GM10266 (cell line): ENCODE results near the gene SNRPA1.

Source experiments
- DNase-seq: peaks from one replicate; pipeline ENCODE4 v3.0.0; 2012; ENCODE audit errors: extremely low spot score
- TF ChIP-seq, protein P1 (sequence below): IDR thresholded peaks from 2 replicates; pipeline ENCODE4 v1.5.1; 2012; ENCODE audit warnings: mild to moderate bottlenecking, low read depth; ENCODE audit not compliant: control insufficient read depth, insufficient read depth; ENCODE audit errors: missing control alignments

The SNRPA1 gene

DNA sequence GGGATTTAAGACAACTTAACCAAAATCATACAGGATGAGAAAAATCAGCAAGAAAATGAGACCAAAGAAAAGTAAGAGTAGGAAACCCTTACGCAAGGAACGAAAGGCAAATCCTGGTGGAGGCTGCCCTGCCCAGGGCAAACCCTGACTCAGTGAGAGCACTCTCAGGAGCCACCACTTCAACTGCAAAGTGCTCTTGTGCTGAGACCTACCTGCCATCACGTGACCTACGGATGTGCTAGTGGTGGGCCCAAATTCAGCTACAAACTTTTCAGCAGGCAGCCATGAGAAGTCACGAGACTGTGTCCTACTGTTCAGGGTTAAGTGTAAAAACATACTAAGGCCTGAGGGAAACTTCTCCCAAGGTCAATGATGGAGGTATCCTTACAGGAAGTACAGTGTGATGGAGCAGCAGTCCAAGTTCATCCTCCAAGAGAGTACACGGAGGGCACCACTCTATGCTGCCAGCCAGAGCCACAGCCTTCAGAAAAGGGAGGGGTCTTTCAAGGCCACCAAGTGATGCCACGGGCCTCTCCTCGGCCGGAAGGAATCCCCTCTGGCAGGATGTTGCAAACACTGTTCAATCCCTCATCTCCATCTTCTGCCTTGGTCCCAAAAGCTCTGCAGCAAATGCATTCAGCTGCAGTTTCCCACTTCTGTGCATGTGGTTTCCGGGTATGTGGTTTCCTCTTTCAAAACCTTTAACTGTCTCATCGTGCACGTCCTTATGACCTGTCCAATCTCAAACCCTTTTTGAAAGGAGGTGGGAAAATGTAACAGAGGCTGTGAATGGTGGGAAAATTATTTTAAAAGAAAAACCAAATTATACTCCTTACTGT, 52.7 kb downstream of the SNRPA1 start:
- DNase-seq, result peak; percentile 74
- TF ChIP-seq, protein P1, sequence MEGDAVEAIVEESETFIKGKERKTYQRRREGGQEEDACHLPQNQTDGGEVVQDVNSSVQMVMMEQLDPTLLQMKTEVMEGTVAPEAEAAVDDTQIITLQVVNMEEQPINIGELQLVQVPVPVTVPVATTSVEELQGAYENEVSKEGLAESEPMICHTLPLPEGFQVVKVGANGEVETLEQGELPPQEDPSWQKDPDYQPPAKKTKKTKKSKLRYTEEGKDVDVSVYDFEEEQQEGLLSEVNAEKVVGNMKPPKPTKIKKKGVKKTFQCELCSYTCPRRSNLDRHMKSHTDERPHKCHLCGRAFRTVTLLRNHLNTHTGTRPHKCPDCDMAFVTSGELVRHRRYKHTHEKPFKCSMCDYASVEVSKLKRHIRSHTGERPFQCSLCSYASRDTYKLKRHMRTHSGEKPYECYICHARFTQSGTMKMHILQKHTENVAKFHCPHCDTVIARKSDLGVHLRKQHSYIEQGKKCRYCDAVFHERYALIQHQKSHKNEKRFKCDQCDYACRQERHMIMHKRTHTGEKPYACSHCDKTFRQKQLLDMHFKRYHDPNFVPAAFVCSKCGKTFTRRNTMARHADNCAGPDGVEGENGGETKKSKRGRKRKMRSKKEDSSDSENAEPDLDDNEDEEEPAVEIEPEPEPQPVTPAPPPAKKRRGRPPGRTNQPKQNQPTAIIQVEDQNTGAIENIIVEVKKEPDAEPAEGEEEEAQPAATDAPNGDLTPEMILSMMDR, result no peak

DNA sequence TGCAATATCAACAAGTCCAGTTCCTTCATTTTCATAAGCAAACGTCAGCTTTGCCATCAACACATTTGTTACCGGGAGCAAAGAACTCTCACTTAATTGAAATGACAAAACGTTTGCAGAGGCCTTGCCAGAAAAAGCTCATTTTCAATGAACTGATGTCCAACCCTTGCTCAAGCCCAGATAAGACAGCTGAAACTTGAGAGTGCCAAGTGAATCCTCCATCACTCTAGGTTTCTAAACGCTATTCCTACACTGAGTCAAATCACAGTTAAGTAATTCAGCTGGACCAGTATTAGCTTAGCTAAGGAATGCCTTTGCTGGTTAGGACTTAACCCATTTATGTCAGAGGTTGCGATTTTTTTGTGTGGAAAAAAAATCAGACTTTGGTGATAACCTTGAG, 54.7 kb downstream of the SNRPA1 start:
- TF ChIP-seq, protein P1, result no peak
- DNase-seq, result no peak

DNA sequence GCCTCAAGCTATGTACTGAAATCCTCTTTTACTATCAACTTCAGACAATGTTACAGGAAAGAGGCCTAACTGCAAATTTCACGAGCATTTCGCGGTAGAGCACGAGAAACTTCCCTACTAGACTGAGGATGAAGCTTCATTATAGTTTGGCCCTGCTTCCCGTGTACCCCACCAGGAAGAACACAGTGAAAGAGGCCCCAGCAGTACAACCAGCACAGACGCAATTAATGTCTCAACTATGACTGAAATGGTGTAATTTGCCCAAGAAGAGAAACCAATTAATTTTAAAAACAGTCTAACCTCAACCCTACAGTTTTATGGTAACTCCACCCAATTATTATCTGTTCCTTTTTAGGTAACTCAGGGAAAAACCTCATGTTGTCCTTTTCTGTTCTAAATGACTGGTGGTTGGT, 55.3 kb downstream of the SNRPA1 start:
- no peak for DNase-seq
- TF ChIP-seq, protein P1, result no peak

DNA sequence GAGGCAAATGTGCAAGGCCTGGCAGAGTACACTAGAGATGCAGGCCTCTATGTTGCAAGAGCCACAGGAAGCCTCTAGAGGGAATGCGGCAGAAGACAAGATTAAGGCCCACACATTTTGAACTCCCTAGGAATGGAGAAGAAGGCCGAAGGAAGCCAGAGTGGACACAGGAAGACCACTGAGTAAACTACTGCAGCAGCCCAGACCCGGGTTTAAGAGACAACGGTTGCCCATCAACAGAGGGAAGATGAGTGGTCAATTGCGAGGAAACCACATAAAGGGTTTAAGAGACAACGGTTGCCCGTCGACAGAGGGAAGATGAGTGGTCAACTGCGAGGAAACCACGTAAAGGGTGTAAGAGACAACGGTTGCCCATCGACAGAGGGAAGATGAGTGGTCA, 57.8 kb downstream of the SNRPA1 start:
- TF ChIP-seq, protein P1, result no peak
- no peak for DNase-seq

DNA sequence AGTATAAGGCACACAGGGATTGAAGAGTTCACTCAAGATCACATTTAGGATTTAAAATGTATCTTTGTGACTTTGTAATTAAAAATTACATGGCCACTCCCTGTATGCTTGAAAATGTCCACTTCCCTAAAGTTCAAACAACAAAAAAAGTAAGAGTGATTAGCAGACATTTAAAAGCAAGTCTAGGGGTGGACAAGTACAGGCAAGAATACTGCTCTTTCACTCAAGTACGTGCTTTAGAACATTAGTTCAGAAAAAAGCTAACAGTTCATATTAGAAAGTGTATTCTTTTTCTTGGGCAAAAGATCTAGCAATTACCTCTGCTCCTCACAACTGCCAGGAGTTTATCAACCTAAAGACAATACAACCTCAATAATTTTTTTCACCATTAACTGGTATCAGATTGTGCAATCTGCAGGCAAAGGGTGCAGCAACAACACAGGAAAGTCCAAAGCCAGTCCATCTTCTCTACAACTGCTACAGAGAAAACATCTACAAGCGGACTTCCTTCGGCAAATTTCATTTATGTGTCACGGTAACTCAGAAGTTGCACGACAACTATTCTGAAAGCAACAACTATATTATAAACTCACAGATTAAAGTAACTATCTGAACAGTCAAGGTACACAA, 61.3 kb downstream of the SNRPA1 start:
- TF ChIP-seq, protein P1, result no peak

DNA sequence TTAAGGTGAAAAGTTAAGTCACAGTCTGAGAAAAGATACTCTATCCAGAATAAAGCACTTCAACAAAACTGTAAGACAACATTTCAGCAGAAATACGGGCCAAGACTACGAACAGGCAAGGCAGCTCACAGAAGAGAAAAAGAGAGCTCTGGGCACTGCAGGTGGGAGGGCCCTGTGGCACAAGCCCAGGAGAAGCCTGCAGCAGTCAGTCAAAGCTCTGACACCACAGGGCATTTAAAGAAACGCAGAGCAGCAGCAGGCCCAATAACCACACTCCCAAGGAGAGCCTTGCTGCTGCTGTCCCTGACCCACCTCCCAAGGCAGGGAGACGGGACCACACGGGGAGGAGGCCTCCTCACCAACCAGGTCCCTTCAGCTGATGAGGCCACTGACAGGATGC, 62.4 kb downstream of the SNRPA1 start:
- TF ChIP-seq, protein P1, result no peak

More for the DNA sequence above, 61.3 kb downstream of the SNRPA1 start:
- DNase-seq, result no peak

More for the DNA sequence above, 62.4 kb downstream of the SNRPA1 start:
- no peak for DNase-seq
